K562 (cell line): ENCODE results near the gene RAI1. TPM values are rescaled to one million over a fixed set of nuclear protein-coding genes. Genes with fewer than 3 reads are reported as not detected.

Experiments used
- ATAC-seq: fragments of 200-7000 bp; cut with Tn5 transposase; 3 replicates; pipeline ENCODE4 v1.9.1; 2020; ENCODE audit warnings: moderate library complexity
- BruUV-seq: library from RNA; stranded (reverse); fragments of 400-500 nt; replicated peaks from 2 replicates; lab custom pipeline; 2021; lab: Mats Ljungman, UMichigan
- CTCF ChIA-PET: fragments of 300-600 bp; formaldehyde crosslinking; extraction: SDS; loops from one replicate; lab custom pipeline; 2021; ENCODE audit warnings: low intra/inter-chr PET ratio; lab: Yijun Ruan, JAX
- POLR2A ChIA-PET: fragments of 300-600, 350-650 bp; sonication (Branson Sonifier 250); formaldehyde crosslinking; extraction: SDS; loops from one replicate; lab custom pipeline; 2021; ENCODE audit warnings: antibody characterized with exemption, inconsistent platforms; lab: Yijun Ruan, JAX
- DNase-seq, 4 experiments: peaks; one replicate each; pipeline versions ENCODE4 v3.0.0 to v3.0.0-alpha.2; 2011 to 2018; ENCODE audit warnings: low spot score in 3 of 4, mixed read lengths in 3 of 4; ENCODE audit errors: extremely low read depth in 1 of 4
- FAIRE-seq: peaks from 2 replicates; lab custom pipeline; 2011; peaks lifted over from hg19 to GRCh38; lab: Jason Lieb, UNC
- H2AFZ ChIP-seq: 2 replicates; pipeline ENCODE4 v1.6.0; 2011; ENCODE audit warnings: low read depth, low read length, control low read depth, inconsistent platforms
- H3K27ac ChIP-seq: fragments of 200-600 bp; 3 replicates; pipeline ENCODE4 v1.8.0; 2011; ENCODE audit warnings: low read depth, mild to moderate bottlenecking, control low read depth, inconsistent platforms, low read length, moderate library complexity, mixed read lengths; ENCODE audit errors: extremely low read depth
- H3K27me3 ChIP-seq, 2 experiments: fragments of 300-600 bp in 1 of 2; 2 replicates in 1 of 2; 3 replicates in 1 of 2; pipeline versions ENCODE4 v1.6.0 to v1.8.0; 2011; ENCODE audit warnings: inconsistent platforms in 2 of 2, low read length in 2 of 2, mild to moderate bottlenecking in 1 of 2, mixed read lengths in 1 of 2, moderate library complexity in 1 of 2; ENCODE audit not compliant: control insufficient read depth in 2 of 2, insufficient read depth in 2 of 2
- H3K36me3 ChIP-seq: fragments of 300-600 bp; 3 replicates; pipeline ENCODE4 v1.8.0; 2011; ENCODE audit warnings: mild to moderate bottlenecking, low read length, inconsistent platforms; ENCODE audit not compliant: control insufficient read depth, insufficient read depth
- H3K4me1 ChIP-seq, 2 experiments: fragments of 200-600 bp in 1 of 2; replicated peaks in 1 of 2; 2 replicates in 1 of 2; 3 replicates in 1 of 2; pipeline versions ENCODE4 v1.5.1 to v1.8.0; 2011; ENCODE audit warnings: inconsistent platforms in 2 of 2, low read length in 2 of 2, mild to moderate bottlenecking in 1 of 2, mixed read lengths in 1 of 2, moderate library complexity in 1 of 2; ENCODE audit not compliant: control insufficient read depth in 2 of 2, insufficient read depth in 2 of 2
- H3K4me2 ChIP-seq: 2 replicates; pipeline ENCODE4 v1.6.1; 2011; ENCODE audit warnings: low read length, control low read depth, inconsistent platforms, mixed read lengths; ENCODE audit not compliant: insufficient read depth
- H3K4me3 ChIP-seq: fragments of 200-600 bp; sonication (generic), shearing (Covaris generic); 2 replicates; pipeline ENCODE4 v1.5.1; 2016; ENCODE audit warnings: control low read depth, inconsistent platforms
- H3K79me2 ChIP-seq: fragments of 200-600 bp; 3 replicates; pipeline ENCODE4 v1.8.0; 2011; ENCODE audit warnings: low read length, inconsistent platforms; ENCODE audit not compliant: control insufficient read depth, insufficient read depth
- H3K9ac ChIP-seq, 2 experiments: 2 replicates each; pipeline versions ENCODE4 v1.6.0 to v1.6.1; 2011; ENCODE audit warnings: low read depth in 2 of 2, low read length in 2 of 2, control low read depth in 1 of 2, inconsistent platforms in 1 of 2, mild to moderate bottlenecking in 1 of 2, mixed read lengths in 1 of 2; ENCODE audit not compliant: insufficient read depth in 1 of 2
- H3K9me1 ChIP-seq: one replicate; pipeline ENCODE4 v1.6.0; 2011; ENCODE audit warnings: inconsistent platforms, mild to moderate bottlenecking, low read length, moderate library complexity; ENCODE audit not compliant: control insufficient read depth, insufficient read depth
- H3K9me3 ChIP-seq: replicated peaks from 2 replicates; pipeline ENCODE4 v1.5.1; 2011; ENCODE audit warnings: low read depth, low read length, inconsistent platforms; ENCODE audit not compliant: control insufficient read depth, insufficient read depth
- H4K20me1 ChIP-seq: replicated peaks from 2 replicates; pipeline ENCODE4 v1.6.1; 2011; ENCODE audit warnings: low read length, inconsistent platforms, mixed read lengths; ENCODE audit not compliant: control insufficient read depth, insufficient read depth
- CC2D1A ChIP-seq: fragments of 450-650 bp; IDR thresholded peaks from 2 replicates; pipeline ENCODE4 v1.6.1; 2017; ENCODE audit warnings: mild to moderate bottlenecking
- ETV5 ChIP-seq: sonication (generic); formaldehyde crosslinking; IDR thresholded peaks from 2 replicates; pipeline ENCODE4 v1.4.0; 2020; ENCODE audit warnings: low read depth, mild to moderate bottlenecking, missing genetic modification reagents
- EZH2 ChIP-seq: IDR thresholded peaks from 2 replicates; pipeline ENCODE4 v1.6.1; 2012; ENCODE audit warnings: low read depth, mild to moderate bottlenecking, inconsistent platforms, low read length, borderline replicate concordance
- FOXP1 ChIP-seq: sonication (generic); formaldehyde crosslinking; IDR thresholded peaks from 2 replicates; pipeline ENCODE4 v1.8.0; 2022; ENCODE audit warnings: mild to moderate bottlenecking, missing genetic modification reagents
- ZNF316 ChIP-seq: fragments of 450-650 bp; IDR thresholded peaks from 2 replicates; pipeline ENCODE4 v1.6.1; 2016
- ZNF668 ChIP-seq: fragments of 250-450 bp; sonication (Bioruptor Pico); IDR thresholded peaks from 2 replicates; pipeline ENCODE4 v1.8.0; 2022; ENCODE audit warnings: mild to moderate bottlenecking, inconsistent platforms
- WGBS: fragments of 100-300 bp; shearing (Covaris generic); methylation state at CpG from one replicate; pipeline ENCODE4 v1.1.6; 2016; ENCODE audit warnings: low coverage, mixed read lengths; ENCODE audit not compliant: insufficient coverage; ENCODE audit errors: missing lambda C conversion rate; 5-methylcytosine and 5-hydroxymethylcytosine counted together
- in situ Hi-C: fragments of 300-500 bp; cut with MboI; formaldehyde crosslinking; loops from 4 replicates; pipeline ENCODE4 v1.15.0; 2018; ENCODE audit warnings: inconsistent platforms, mixed read lengths
- intact Hi-C: fragments of 100-400 bp; cut with micrococcal nuclease; formaldehyde crosslinking; loops from 2 replicates; pipeline ENCODE4 v1.14.2; 2022
- polyA plus RNA-seq, 8 experiments: library from polyadenylated mRNA; depleted of rRNA in 4 of 8; stranded (reverse) in 5 of 8; unstranded in 3 of 8; fragments of >200 nt; fragmentation: Nextera tagmentation in 2 of 8; fragmentation: Illumina TruSeq in 1 of 8; extraction: Ambion mirVana in 2 of 8; extraction: Trizol in 1 of 8; gene quantifications; 2 replicates each; pipeline versions ENCODE4 v1.2.1 to v1.2.3, GENCODE V29; 2011 to 2014; ENCODE audit warnings: inconsistent platforms in 1 of 8, missing spikeins in 1 of 8
- total RNA-seq, 7 experiments: library from RNA; depleted of rRNA in 6 of 7; stranded (reverse); fragments of >200 nt in 6 of 7; fragmentation: Illumina TruSeq in 2 of 7; extraction: Trizol in 2 of 7; gene quantifications; 2 replicates each; pipeline versions ENCODE4 v1.2.1 to v1.2.3, GENCODE V29; 2011 to 2021; ENCODE audit warnings: low replicate concordance in 1 of 7
- TF ChIP-seq, protein P1 (sequence below), 2 experiments: fragments of 450-650 bp; IDR thresholded peaks; 2 replicates each; pipeline ENCODE4 v1.6.1; 2016
- TF ChIP-seq, protein P2 (sequence below): fragments of 250-450 bp; sonication (Bioruptor Pico); IDR thresholded peaks from 2 replicates; pipeline ENCODE4 v1.5.1; 2021; ENCODE audit warnings: mild to moderate bottlenecking
- TF ChIP-seq, protein P3 (sequence below): fragments of 450-650 bp; conservative IDR thresholded peaks from 2 replicates; pipeline ENCODE4 v1.6.1; 2016; ENCODE audit warnings: missing genetic modification characterization, low read depth, mild to moderate bottlenecking, control low read depth, missing compliant biosample characterization
- TF ChIP-seq, protein P4 (sequence below): fragments of 250-450 bp; sonication (Bioruptor Pico); IDR thresholded peaks from 2 replicates; pipeline ENCODE4 v1.4.0; 2020; ENCODE audit warnings: mild to moderate bottlenecking
- TF ChIP-seq, protein P5 (sequence below): fragments of 450-650 bp; IDR thresholded peaks from 2 replicates; pipeline ENCODE4 v1.6.1; 2017; ENCODE audit warnings: antibody characterized with exemption, mild to moderate bottlenecking

RAI1 gene
- total and polyA plus RNA-seq, 9 of the 15 experiments (the other 6 are each of a cell fraction or from before 2014, with no cell fraction given): 0.68 to 19.9 (median 5.5) TPM

DNA sequence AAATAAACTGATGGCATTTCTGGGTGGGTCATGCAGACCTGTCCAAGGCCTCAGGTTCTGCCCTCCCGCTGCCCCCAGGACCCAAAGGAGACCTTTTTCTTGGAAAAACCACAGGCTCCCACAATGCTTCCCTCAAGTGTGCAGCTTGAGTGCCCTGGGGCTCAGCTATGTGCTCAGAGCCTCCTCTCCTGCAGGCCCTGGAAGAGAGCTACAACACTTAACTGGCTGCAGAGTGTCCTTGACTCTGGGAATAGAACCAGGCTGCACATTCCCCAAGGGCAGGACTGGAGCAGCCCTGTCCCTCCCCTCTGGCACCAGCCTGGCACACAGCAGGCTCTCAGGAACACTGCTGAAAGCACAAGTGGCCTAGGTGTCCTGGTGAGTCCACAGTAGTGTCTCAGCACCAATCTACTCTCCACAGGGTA is 160.4 kb downstream of the RAI1 start:
- Histone ChIP-seq H3K4me2 (peak overlapping the region; percentile 28; the same call in 1 of the 2 replicates), H3K79me2 (peaks cover 35% of the 10 kb centered on the region), H2AFZ (peak overlapping the region; percentile 14; the same call in 1 of the 2 replicates), H3K9me1 (no peaks in the 10 kb centered on the region), H3K27me3 (no peaks in the 10 kb centered on the region), H3K9ac (peak overlapping the region; percentile 96 to 99), H3K27ac (peak overlapping the region; percentile 100), H3K36me3 (no peaks in the 10 kb centered on the region), H3K4me1 (peaks cover 44 to 82% of the 10 kb centered on the region in 2 experiments), H3K4me3 (no peak overlapping the region), H4K20me1 (0 out of 2 replicates have a peak, but pooled peaks cover 3% of the 10 kb centered on the region), H3K9me3 (no peaks in the 10 kb centered on the region)
- no TSS peak for BruUV-seq
- 0% methylated on average over 1 of the region's 1 CpG for WGBS
- ChIA-PET POLR2A (interaction anchor here (0.7 to 2.8 kb wide), 12 partner anchors 8 to 172 kb away, joined by 3 to 14 read pairs (median 3); no protein-coding TSS in a partner anchor), CTCF (no interaction called here)
- DNase-seq: peak in 1 of 4 experiments; percentile 53
- in situ Hi-C loops: no loop called here
- intact Hi-C loops: no loop called here
- peak; percentile 71 for FAIRE-seq
- ATAC-seq: no peak
- TF ChIP-seq, protein P1, sequence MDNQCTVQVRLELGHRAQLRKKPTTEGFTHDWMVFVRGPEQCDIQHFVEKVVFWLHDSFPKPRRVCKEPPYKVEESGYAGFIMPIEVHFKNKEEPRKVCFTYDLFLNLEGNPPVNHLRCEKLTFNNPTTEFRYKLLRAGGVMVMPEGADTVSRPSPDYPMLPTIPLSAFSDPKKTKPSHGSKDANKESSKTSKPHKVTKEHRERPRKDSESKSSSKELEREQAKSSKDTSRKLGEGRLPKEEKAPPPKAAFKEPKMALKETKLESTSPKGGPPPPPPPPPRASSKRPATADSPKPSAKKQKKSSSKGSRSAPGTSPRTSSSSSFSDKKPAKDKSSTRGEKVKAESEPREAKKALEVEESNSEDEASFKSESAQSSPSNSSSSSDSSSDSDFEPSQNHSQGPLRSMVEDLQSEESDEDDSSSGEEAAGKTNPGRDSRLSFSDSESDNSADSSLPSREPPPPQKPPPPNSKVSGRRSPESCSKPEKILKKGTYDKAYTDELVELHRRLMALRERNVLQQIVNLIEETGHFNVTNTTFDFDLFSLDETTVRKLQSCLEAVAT (IDR thresholded peaks at IDR 0.05): peak in 1 of 2 experiments; percentile 64; a peak in 1 of 4 replicates
- TF ChIP-seq, protein P2, sequence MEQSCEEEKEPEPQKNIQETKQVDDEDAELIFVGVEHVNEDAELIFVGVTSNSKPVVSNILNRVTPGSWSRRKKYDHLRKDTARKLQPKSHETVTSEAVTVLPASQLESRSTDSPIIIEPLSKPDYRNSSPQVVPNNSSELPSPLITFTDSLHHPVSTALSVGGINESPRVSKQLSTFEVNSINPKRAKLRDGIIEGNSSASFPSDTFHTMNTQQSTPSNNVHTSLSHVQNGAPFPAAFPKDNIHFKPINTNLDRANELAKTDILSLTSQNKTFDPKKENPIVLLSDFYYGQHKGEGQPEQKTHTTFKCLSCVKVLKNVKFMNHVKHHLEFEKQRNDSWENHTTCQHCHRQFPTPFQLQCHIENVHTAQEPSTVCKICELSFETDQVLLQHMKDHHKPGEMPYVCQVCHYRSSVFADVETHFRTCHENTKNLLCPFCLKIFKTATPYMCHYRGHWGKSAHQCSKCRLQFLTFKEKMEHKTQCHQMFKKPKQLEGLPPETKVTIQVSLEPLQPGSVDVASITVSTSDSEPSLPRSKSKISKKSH (CRISPR knock-in tag): no peak
- TF ChIP-seq, protein P3, sequence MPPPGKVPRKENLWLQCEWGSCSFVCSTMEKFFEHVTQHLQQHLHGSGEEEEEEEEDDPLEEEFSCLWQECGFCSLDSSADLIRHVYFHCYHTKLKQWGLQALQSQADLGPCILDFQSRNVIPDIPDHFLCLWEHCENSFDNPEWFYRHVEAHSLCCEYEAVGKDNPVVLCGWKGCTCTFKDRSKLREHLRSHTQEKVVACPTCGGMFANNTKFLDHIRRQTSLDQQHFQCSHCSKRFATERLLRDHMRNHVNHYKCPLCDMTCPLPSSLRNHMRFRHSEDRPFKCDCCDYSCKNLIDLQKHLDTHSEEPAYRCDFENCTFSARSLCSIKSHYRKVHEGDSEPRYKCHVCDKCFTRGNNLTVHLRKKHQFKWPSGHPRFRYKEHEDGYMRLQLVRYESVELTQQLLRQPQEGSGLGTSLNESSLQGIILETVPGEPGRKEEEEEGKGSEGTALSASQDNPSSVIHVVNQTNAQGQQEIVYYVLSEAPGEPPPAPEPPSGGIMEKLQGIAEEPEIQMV (tag): peak; percentile 87
- no peak for TF ChIP-seq ZNF316
- TF ChIP-seq ETV5: no peak
- TF ChIP-seq, protein P4, sequence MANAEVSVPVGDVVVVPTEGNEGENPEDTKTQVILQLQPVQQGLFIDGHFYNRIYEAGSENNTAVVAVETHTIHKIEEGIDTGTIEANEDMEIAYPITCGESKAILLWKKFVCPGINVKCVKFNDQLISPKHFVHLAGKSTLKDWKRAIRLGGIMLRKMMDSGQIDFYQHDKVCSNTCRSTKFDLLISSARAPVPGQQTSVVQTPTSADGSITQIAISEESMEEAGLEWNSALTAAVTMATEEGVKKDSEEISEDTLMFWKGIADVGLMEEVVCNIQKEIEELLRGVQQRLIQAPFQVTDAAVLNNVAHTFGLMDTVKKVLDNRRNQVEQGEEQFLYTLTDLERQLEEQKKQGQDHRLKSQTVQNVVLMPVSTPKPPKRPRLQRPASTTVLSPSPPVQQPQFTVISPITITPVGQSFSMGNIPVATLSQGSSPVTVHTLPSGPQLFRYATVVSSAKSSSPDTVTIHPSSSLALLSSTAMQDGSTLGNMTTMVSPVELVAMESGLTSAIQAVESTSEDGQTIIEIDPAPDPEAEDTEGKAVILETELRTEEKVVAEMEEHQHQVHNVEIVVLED (CRISPR knock-in tag): no peak
- TF ChIP-seq, protein P5, sequence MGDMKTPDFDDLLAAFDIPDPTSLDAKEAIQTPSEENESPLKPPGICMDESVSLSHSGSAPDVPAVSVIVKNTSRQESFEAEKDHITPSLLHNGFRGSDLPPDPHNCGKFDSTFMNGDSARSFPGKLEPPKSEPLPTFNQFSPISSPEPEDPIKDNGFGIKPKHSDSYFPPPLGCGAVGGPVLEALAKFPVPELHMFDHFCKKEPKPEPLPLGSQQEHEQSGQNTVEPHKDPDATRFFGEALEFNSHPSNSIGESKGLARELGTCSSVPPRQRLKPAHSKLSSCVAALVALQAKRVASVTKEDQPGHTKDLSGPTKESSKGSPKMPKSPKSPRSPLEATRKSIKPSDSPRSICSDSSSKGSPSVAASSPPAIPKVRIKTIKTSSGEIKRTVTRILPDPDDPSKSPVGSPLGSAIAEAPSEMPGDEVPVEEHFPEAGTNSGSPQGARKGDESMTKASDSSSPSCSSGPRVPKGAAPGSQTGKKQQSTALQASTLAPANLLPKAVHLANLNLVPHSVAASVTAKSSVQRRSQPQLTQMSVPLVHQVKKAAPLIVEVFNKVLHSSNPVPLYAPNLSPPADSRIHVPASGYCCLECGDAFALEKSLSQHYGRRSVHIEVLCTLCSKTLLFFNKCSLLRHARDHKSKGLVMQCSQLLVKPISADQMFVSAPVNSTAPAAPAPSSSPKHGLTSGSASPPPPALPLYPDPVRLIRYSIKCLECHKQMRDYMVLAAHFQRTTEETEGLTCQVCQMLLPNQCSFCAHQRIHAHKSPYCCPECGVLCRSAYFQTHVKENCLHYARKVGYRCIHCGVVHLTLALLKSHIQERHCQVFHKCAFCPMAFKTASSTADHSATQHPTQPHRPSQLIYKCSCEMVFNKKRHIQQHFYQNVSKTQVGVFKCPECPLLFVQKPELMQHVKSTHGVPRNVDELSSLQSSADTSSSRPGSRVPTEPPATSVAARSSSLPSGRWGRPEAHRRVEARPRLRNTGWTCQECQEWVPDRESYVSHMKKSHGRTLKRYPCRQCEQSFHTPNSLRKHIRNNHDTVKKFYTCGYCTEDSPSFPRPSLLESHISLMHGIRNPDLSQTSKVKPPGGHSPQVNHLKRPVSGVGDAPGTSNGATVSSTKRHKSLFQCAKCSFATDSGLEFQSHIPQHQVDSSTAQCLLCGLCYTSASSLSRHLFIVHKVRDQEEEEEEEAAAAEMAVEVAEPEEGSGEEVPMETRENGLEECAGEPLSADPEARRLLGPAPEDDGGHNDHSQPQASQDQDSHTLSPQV: 0 out of 2 replicates have a peak, but pooled peaks have one; percentile 1
- TF ChIP-seq FOXP1 (CRISPR knock-in tag): no peak
- peak; percentile 88 for TF ChIP-seq CC2D1A
- no peak for TF ChIP-seq ZNF668 (CRISPR knock-in tag)
- TF ChIP-seq EZH2: no peak
